ENCODE measurements around the gene FYN.
"Not testable (repeated sequence)": the region's sequence is repeated elsewhere in the genome, so short reads cannot be mapped to it uniquely, and the experiment has no call there.

Gene FYN

DNA sequence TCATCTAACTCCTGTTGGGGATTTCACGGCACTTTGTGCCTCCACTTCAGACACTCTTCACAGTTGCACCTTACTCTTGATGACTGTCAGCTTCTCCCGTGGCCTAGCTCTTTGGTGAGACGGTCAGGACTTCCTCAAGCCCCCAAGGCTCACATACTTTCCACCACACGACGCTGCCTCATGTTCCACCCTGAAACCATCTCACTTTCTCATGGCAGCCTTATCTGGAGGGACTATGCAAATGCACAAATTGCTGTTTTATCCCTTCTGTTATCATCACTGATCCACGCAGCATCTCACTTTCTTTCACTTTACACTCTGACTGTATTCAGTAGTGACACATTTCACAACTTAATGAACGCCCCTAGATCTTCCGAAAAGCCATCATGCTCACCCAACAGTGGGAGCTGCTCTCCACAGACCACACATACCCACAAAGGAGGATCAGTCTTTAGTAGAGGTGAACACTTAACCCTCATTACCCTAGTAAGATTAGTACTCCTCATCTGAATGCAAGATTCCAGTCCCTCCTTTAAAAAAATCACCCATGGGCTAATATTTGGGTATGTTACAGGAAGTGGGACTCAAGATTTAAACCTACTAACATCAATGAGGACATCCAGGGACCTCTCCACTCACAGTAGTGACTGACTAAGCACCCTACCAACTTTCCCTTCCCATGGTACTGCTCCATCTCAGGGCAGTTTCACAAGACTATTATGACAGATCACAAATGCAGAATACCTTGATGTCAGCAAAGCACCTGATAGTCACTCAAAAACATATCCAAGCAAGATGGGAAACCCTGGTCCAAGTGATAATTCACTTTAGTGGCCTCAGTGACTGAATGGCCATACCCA is 35.4 kb downstream of the FYN start:
- no peak overlapping the region for H3K4me3 ChIP-seq (ENCODE audit: insufficient read depth, low read length, poor library complexity, severe bottlenecking)
- no peaks in the 10 kb centered on the region for H3K9me3 ChIP-seq (ENCODE audit: insufficient read depth, low read length)
- H2AFZ ChIP-seq (ENCODE audit: low read depth, low read length, severe bottlenecking): no peak overlapping the region
- no peaks in the 10 kb centered on the region for H3F3A ChIP-seq (ENCODE audit: insufficient read depth)
- H3K9me2 ChIP-seq (replicated peaks; ENCODE audit: insufficient read depth, low read length): no peaks in the 10 kb centered on the region
- no peaks in the 10 kb centered on the region for H3K36me3 ChIP-seq (ENCODE audit: low read length)
- H3K27me3 ChIP-seq (ENCODE audit: low read length): no peaks in the 10 kb centered on the region
- H3K9ac ChIP-seq (ENCODE audit: low read length): no peak overlapping the region
- no peak overlapping the region for H3K27ac ChIP-seq (ENCODE audit: low read depth, low read length)
- TF ChIP-seq, protein P1, sequence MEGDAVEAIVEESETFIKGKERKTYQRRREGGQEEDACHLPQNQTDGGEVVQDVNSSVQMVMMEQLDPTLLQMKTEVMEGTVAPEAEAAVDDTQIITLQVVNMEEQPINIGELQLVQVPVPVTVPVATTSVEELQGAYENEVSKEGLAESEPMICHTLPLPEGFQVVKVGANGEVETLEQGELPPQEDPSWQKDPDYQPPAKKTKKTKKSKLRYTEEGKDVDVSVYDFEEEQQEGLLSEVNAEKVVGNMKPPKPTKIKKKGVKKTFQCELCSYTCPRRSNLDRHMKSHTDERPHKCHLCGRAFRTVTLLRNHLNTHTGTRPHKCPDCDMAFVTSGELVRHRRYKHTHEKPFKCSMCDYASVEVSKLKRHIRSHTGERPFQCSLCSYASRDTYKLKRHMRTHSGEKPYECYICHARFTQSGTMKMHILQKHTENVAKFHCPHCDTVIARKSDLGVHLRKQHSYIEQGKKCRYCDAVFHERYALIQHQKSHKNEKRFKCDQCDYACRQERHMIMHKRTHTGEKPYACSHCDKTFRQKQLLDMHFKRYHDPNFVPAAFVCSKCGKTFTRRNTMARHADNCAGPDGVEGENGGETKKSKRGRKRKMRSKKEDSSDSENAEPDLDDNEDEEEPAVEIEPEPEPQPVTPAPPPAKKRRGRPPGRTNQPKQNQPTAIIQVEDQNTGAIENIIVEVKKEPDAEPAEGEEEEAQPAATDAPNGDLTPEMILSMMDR (IDR thresholded peaks at IDR 0.05; ENCODE audit: insufficient read depth, low read length, poor library complexity, severe bottlenecking): no peak
- no peak for TF ChIP-seq EZH2phosphoT487 (conservative IDR thresholded peaks at IDR 0.05; ENCODE audit: low read length)
- H3K4me2 ChIP-seq (ENCODE audit: low read depth, low read length, poor library complexity, severe bottlenecking): no peak overlapping the region
- no peaks in the 10 kb centered on the region for H3K79me2 ChIP-seq (ENCODE audit: insufficient read depth, low read length)
- no peaks in the 10 kb centered on the region for H4K20me1 ChIP-seq (ENCODE audit: low read depth, low read length)

DNA sequence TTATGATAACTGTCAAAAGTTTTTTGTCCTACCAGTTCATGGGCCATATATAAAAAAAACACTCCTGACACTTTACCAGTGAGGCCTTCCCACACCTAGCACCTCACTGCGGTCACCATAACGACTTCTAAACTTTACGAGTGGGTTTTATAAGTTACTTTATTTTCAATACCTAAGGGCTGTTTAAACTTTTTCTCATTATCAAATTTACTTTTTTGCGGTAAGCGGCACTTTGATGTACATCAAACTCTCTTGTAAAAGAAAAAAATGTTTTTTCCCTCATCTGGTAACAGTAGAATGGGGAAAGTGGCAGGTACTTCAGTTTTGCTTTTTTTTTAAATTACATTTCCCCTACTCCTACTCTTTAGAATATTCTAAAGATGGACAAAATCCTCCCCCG is 36.2 kb downstream of the FYN start:
- TF ChIP-seq, protein P1 (IDR thresholded peaks at IDR 0.05; ENCODE audit: insufficient read depth, low read length, poor library complexity, severe bottlenecking): no peak
- TF ChIP-seq EZH2phosphoT487 (conservative IDR thresholded peaks at IDR 0.05; ENCODE audit: low read length): no peak
- Histone ChIP-seq H2AFZ (ENCODE audit: low read depth, low read length, severe bottlenecking) (no peak overlapping the region), H3K36me3 (ENCODE audit: low read length) (no peaks in the 10 kb centered on the region)

DNA sequence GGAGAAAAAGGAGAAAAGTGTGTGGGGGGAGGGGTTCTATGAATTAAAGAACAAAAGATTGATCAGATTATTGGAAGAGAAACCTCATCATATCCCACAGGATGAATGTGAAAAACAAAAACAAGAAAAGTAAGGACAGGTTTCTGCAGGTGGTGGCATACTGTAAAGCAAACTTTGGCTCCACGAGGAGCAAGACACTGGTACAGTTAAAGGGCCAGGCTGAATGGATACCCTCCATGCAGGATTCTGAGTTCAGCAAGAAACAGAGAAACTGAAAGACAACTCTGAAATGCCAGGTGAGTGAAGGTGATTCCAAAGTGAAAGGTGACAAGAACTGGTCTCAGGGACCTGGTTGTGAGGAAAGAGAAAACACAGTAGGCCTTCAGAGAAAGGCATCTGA is 37.4 kb downstream of the FYN start:
- H3F3A ChIP-seq (ENCODE audit: insufficient read depth): no peaks in the 10 kb centered on the region
- TF ChIP-seq EZH2phosphoT487 (conservative IDR thresholded peaks at IDR 0.05; ENCODE audit: low read length): no peak
- TF ChIP-seq, protein P1 (IDR thresholded peaks at IDR 0.05; ENCODE audit: insufficient read depth, low read length, poor library complexity, severe bottlenecking): no peak
- H3K9me2 ChIP-seq (replicated peaks; ENCODE audit: insufficient read depth, low read length): no peaks in the 10 kb centered on the region
- no peak overlapping the region for H3K27ac ChIP-seq (ENCODE audit: low read depth, low read length)
- H3K9ac ChIP-seq (ENCODE audit: low read length): no peak overlapping the region
- no peaks in the 10 kb centered on the region for H3K27me3 ChIP-seq (ENCODE audit: low read length)
- H2AFZ ChIP-seq (ENCODE audit: low read depth, low read length, severe bottlenecking): no peak overlapping the region
- no peaks in the 10 kb centered on the region for H4K20me1 ChIP-seq (ENCODE audit: low read depth, low read length)
- no peaks in the 10 kb centered on the region for H3K36me3 ChIP-seq (ENCODE audit: low read length)
- H3K4me2 ChIP-seq (ENCODE audit: low read depth, low read length, poor library complexity, severe bottlenecking): no peak overlapping the region
- H3K4me3 ChIP-seq (ENCODE audit: insufficient read depth, low read length, poor library complexity, severe bottlenecking): no peak overlapping the region
- no peaks in the 10 kb centered on the region for H3K79me2 ChIP-seq (ENCODE audit: insufficient read depth, low read length)
- H3K9me3 ChIP-seq (ENCODE audit: insufficient read depth, low read length): no peaks in the 10 kb centered on the region

More for the DNA sequence above, 36.2 kb downstream of the FYN start:
- no peak overlapping the region for H3K4me2 ChIP-seq (ENCODE audit: low read depth, low read length, poor library complexity, severe bottlenecking)
- H3K79me2 ChIP-seq (ENCODE audit: insufficient read depth, low read length): no peaks in the 10 kb centered on the region
- H3K9me2 ChIP-seq (replicated peaks; ENCODE audit: insufficient read depth, low read length): no peaks in the 10 kb centered on the region
- no peaks in the 10 kb centered on the region for H3K9me3 ChIP-seq (ENCODE audit: insufficient read depth, low read length)
- H4K20me1 ChIP-seq (ENCODE audit: low read depth, low read length): no peaks in the 10 kb centered on the region
- no peaks in the 10 kb centered on the region for H3K27me3 ChIP-seq (ENCODE audit: low read length)
- no peak overlapping the region for H3K9ac ChIP-seq (ENCODE audit: low read length)
- H3F3A ChIP-seq (ENCODE audit: insufficient read depth): no peaks in the 10 kb centered on the region
- H3K27ac ChIP-seq (ENCODE audit: low read depth, low read length): no peak overlapping the region
- no peak overlapping the region for H3K4me3 ChIP-seq (ENCODE audit: insufficient read depth, low read length, poor library complexity, severe bottlenecking)

DNA sequence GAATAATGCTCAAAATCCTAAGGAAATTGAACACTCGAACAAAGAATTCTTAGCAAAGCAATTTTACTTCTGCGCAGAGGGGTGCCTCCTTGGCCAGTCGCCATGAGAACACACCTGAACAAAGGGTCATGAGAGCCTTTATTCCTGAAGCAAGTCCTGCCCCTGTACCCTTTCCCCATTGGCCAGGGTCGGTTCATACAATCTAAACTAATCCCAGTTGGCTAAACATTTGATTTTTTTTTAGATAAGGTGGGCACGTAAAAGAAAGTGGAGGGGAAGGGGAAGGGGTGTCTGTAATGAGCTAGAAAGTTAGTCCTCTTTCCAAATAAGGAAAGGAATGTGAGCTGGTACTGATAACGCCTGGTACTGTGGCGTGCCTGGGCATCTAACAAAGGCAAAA is 37.9 kb downstream of the FYN start:
- not testable (repeated sequence) for H3K27ac ChIP-seq (ENCODE audit: low read depth, low read length); H3K9ac ChIP-seq (ENCODE audit: low read length); H3F3A ChIP-seq (ENCODE audit: insufficient read depth); H3K79me2 ChIP-seq (ENCODE audit: insufficient read depth, low read length); H3K27me3 ChIP-seq (ENCODE audit: low read length); H3K4me3 ChIP-seq (ENCODE audit: insufficient read depth, low read length, poor library complexity, severe bottlenecking); H3K4me2 ChIP-seq (ENCODE audit: low read depth, low read length, poor library complexity, severe bottlenecking); H3K9me2 ChIP-seq (replicated peaks; ENCODE audit: insufficient read depth, low read length); H3K36me3 ChIP-seq (ENCODE audit: low read length); H4K20me1 ChIP-seq (ENCODE audit: low read depth, low read length); H3K9me3 ChIP-seq (ENCODE audit: insufficient read depth, low read length); H2AFZ ChIP-seq (ENCODE audit: low read depth, low read length, severe bottlenecking)

All from SU-DHL-6 (cell line).